GM21423 (cell line): ENCODE measurements around the gene BAIAP2L2.

ENCODE experiments used
- ATAC-seq: cut with Tn5 transposase; IDR thresholded peaks from one replicate; pipeline ENCODE4 v1.9.1; 2021; ENCODE audit warnings: mild to moderate bottlenecking, moderate library complexity; ENCODE audit not compliant: unreplicated experiment

BAIAP2L2 gene

DNA sequence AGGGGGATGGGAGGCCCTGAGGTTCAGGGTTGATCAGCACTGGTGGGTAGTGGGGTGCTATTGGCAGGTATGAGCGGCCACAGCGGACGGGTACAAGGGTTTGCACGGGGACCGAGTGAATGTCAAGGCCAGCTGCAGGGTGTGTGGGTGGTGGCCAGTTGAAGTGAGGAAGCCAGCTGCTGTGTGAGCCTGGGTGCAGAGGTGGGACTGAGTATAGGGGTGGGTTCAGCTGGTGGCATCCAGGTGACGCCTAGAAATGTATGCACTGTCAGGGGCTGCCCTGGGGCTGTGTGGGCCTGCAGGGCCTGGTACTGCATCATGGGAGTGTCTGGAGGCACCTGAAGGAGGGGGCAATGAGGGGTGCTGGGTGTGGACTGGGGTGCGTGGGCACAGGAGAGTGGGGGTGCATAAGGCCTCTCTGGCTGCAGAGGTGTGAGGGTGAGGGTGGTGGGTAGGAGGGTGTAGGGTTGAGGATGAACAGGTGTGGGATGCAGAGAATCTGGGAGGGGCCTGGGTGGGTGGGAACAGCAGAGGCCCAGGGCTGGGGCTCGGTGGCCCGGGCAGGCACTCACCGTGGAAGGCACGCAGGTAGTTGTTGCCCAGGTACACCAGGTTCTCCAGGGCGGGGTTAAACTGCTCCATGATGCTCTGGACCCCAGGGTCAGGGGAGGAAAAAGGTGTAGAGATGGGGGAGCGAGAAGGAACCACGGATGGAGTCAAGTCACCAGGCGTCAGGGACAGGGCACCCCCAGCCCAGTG is 1.7 kb downstream of the BAIAP2L2 start:
- no peak for ATAC-seq

DNA sequence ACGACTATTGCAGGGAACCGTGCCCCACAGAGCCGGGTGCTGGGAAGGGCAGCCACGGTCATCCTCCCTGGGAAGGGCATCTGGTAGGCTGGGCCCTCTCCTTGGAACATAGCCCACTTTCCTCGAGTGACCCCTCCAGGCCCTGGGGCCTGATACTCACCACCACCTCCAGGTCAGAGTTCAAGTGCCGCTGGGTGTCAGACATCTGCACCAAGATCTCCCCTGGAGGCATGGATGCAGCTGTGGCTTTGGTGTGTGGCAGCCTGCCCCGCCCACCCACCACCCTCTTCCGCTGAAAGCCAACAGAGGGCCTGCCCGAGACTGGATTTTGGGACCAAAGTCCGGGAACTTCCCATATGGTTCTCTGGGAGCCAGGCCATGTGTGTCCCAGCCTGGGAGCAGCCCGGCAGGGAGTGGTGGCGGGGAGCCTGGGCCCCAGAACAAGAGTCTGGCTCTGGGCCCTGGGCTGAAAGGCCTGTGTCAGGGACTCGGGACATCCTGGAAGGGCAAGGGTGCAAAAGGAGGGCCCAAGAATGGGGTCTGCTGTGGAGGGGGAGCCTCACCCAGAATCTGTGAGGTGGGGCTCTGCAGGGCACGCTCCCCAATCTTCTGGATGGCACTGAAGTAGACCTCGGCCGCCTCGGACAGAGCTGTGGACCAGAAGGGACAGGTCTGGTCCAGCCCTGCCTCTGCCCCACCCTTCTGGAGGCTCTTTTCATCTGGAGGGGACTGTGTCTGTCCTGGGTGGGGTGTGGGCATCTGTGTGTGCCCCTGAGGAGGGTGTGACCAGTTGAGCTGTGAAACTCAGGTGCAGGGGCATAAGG is 2.6 kb downstream of the BAIAP2L2 start:
- no peak for ATAC-seq

DNA sequence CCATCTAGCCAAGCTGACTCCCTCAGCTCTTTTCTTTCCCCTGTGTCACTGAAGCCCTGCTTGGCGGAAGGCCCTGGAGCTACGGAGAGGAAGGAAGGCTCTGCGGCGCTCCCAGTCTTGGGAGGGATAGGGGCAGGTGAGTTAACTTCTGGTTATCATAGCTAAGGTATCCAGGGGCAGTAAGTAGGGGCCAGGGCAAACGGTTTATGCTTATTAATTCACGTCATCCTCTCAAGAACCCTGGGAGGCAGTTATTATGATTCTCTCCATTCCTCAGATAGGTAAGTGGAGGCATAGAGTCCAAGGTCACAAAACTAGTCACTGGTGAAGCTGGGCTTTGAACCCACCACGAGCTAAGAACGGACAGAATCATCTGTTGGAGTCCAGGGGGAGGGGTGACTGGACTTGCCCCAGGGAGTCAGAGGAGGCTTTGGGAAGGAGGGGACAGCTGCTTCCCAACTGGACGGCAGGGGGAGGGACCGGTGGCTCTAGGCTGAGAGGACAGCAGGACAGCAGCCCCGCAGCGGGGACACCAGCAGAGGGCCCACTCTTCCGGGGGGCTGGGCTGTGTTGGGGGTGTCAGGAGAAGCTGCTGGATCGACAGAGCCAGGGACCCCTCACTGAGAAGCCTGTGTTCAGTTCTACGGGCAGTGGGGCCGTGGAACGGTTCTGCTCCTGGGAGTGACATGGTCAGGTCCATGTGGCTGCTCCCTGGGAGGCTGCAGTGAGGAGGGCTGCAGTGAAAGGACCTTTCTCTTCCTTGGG is 3.5 kb downstream of the BAIAP2L2 start:
- ATAC-seq, result no peak

DNA sequence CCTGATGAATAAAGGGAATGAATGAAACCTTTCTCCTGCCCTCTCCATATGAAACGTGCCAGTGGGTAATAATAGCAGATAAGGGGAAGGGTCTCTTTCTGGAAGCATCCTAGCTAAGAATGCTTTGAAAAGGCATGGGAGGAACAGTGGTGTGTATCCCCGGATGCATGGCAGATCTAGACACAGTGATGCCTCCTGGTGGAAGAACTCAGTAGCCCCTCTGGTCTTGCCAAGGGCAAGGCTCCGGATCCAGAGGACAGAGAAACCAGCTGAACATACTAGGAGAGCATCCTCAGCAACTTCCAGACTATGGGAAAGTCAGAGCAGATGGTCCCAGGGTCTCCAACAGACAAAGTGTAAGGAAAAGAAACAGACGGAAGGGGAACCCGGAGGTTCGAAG is 6.4 kb downstream of the BAIAP2L2 start:
- no peak for ATAC-seq

DNA sequence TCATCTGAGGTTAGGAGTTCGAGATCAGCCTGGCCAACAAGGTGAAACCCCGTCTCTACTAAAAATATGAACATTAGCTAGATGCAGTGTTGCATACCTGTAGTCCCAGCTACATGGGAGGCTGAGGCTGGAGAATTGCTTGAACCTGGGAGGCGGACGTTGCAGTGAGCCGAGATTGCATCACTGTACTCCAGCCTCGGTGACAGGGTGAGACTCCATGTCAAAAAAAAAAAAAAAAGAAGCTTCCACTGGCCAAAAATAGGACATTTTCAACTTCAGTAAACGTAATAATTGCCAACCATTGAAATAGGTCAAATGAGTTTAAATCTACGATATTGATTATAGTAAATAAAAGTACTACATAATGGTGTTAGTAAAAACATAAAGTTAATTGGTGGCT is 6.8 kb downstream of the BAIAP2L2 start:
- ATAC-seq, result no peak

DNA sequence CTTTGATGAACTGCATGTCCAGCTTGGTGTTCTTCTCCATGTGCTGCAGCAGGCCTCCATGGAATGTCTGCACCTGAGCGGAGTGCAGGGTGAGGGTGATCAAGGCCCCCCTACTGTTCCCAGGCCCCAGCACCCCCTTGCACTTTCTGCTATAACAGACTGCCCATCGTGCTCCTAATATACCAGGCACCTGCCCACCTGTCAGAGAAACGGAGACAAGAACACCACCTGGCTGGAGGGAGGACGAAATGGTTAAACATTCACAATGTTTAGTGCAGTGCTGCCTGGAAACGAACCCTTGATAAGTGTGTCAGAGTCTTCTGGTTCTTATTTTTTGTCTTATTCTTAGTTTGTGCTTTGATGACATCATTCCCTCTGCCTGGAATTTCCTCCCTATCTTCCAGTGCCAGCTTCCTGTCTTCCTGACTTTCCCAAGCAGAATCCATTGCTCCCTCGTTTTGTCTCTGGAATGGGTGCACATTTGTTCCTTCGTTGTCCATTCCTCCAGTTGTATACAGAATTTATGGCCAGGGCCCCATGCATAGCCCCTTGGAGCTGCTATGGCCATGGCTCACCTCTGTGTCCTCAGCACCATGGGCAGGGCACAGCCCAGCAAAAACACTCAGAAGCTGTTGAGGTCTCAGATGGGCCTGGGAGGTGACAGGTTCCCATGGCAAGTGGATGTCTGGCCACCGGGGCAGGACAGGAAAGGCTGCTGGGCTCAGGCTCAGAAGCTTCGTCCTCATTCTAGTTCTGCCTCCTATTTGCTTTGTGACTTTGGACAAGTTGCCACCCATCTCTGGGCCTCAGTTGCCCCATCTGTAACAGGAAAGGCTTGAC is 11.9 kb downstream of the BAIAP2L2 start:
- ATAC-seq, result no peak

DNA sequence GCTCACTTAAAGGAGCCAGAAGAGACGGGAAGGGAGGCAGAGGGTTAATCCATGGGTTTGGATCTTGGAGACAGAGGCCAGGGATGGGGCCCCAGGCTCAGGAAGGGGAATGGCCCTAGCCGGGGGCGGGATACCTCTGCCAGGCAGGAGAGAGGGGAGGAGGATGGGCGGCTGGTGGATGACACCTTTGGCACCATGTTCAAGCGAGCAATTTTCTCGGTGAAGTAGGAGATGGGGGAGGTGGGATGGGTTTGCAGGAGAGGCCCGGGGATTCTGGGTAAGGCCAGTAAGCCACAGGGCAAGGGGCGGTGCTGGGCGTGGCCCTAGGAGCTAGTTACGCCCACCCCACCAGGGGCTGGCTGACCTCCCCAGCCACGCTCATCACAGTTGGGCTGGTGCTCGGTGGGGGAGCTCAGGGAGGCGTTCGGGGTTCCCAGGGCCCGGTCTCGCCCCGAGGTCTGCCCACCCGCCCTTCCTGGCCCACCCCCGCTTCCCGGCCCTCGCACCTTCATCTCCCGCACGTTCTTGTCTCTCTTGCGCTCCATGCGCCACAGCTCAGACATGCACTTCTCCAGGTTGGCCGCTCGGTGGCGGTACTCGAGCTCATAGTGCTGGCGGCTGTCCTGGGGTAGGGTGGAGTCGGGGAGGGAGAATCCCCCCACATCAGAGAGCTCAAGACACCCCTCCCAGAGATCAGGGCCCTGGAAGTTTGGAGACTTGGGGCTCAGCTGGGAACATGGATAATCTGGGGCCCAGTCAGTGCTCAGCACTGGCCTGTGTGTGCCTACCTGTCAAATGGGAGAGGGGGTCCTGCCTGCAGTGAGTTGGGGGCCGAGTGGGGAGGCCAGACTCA is 12.7 kb downstream of the BAIAP2L2 start:
- ATAC-seq, result no peak

DNA sequence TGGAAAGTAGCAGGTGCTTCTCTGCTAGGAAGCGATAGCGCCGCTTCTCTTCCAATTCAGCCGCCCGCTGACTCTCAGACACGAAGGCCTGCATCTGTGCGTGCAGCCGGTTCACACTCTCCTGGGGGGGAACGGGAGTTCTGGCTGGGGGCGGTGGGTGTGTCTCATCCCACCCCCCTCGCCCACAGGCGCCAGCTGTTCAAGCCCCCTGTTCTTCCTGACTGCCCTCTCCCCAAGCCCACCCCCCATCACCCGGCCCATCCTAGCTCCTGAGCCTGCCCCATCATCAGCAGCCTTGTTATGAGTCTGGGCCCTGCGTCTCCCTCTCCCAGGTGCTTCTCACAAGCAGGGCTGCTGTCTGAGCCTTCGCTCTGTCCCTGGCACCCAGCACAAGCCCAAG is 13.4 kb downstream of the BAIAP2L2 start:
- ATAC-seq, result no peak

DNA sequence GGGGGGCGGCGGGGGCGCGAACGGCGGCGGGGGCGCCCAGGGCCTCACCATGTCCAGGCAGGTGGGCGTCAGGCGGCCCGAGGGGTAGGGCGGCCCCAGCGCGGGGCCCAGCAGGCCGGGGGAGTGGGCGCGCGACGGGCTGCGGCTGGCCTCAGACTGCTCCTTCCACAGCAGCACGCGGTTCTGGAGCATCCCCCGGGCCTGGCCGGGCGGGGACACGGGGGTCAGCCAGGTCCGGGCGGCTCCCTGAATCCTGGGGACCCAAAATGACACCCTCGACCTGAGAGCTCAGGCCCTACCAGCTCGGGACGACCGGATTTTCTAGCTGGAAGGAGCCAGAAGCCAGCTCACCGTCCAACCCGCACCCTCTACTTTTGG is 21.0 kb downstream of the BAIAP2L2 start:
- no peak for ATAC-seq

DNA sequence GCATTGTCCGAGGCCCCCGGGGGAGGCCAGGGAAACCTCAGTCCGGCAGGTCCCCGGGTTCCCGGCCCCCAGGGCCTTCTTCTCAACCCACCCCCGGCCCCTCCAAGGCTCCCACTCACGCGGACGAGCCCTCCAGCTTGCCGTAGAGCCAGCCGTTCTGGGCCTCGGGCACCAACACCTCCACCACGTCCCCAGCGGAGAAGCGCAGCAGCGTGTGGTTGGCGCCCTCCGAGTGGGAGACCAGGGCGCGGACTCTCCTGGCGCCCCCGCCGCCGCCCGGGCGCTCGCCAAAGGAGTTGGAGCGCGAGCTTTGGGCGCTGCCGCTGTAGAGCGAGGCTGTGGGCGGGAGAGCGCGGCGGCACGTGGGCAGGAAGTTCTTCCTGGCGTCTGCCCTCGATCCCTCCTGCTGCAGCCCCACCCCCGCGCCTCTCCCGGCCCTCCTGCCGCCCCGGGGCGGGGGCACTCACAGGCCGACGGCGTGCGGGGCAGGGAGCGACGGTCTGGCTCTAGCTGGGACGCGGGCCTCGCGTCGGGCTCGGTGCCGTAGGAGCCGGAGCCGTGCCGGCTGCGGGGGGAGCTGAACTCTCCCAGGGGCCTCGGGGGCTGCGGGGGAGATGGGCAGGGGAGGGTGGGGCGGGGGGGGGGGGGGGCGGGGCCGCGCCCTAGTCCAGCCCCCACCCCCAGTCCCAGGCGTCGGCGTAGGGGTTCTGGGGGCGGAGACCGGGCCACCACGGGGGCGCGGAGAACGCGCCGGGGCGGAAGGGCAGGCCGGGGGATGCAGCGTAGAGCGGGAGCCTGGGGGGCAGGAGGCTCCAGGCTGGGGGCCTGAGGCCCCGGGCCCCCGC is 21.6 kb downstream of the BAIAP2L2 start:
- no peak for ATAC-seq

DNA sequence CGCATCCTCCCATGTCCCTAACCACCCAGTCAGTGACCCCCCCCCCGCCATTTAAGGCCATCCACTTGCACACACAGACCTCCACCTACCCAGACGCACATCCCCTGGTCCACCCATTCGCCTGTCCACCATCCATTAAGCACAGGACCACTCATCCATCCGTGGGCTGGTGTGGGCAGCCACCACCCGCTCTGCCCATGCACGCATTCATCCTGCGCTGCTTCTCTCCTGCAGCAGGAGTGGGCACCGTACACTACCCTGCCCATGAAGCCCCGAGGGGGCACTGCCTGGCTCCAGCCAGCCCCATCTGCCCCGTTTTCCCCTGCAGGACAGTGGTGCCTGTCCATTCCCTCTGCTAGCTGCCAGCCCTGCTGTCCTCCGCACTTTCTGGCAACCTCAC is 22.6 kb downstream of the BAIAP2L2 start:
- ATAC-seq, result no peak

DNA sequence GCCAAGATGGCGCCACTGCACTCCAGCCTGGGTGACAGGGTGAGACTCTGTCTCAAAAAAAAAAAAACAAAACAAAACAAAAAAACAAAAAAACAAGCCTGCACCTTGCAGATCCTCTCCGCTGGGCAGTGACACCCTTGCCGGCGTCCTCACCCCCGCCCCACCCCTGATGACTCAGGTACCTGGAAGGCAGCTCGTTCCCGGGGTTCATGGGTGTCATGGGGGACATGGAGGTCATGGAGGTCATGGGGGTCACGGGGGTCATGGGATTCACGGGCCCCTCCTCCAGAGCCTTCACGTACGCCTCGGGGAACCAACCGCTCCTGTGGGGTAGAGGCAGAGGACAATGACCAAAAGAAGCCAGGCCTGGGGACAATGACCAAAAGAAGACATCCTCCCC is 23.5 kb downstream of the BAIAP2L2 start:
- no peak for ATAC-seq

DNA sequence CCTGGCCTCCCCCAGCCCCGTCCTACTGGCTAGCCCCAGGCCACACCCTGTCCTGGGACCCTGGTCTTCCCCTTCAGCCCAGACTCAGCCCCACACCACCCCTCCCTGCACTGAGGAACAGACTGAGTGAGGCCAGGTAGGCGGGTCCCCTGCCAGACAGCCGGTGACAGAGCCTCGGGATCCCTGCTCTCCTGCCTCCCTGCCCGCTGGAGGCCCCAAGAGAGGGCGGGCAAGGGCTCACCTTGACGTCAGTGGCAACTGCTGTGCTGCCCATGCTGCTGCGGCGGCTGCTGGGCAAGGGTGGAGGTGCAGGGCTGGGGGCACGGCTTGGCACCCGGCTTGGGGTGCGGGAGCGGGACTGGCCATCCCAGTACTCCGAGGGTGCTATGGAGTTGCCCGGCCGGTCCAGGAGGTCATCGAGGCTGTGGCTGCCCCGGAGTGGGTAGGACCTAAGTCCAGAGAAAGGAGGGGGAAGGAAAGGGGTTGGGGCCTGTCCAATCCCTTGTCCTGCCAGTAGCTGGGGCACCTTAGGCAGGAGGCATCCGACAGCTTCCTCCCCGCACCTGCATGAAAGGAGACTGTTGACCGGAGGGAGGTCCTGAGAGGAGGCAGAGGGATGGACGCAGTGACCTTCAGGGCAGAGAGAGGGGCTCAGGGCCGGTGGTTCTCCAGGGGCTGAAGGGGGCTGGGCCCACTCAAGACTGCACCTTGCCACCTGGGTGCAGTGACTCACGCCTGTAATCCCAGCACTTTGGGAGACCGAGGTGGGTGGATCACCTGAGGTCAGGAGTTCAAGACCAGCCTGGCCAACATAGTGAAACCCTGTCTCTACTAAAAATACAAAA is 24.3 kb downstream of the BAIAP2L2 start:
- ATAC-seq, result no peak

DNA sequence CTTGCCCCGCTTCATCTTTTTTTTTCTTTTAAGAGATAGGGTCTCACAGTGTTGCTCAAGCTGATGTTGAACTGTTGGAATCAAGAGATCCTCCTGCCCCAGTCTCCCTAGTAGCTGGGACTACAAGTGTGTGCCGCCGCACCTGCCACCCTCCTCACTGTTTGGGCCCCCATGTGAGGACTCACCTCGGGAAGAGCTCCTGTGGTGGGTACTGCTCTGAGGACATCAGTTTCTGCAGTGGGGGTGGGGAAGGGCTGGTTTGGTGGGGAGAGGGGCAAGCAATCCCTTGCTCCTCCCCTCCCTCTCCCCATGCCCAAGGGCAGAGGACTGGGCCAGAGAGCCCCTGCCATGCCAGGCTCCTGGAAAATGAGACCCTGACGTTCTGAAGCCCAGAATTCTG is 25.0 kb downstream of the BAIAP2L2 start:
- ATAC-seq, result no peak

DNA sequence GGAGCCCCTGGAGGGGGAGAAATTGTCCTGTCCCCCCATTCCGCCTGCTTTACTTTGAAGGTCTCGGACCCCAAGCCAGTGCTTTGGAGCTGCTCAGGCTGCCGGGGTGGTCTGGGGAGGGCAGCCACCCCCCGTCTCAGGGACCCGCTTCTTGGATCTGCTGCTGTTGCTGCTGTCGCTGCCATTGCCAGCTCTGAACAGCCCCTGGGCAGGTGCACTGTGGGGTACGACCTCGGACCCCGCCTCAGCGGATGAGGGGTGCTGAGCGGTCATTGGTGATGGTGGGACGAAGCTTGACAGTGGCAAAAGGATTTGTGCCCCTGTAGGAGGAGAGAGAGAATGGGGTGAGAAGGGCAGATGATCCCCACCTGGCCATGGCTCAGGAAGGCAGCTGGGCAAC is 25.4 kb downstream of the BAIAP2L2 start:
- no peak for ATAC-seq

DNA sequence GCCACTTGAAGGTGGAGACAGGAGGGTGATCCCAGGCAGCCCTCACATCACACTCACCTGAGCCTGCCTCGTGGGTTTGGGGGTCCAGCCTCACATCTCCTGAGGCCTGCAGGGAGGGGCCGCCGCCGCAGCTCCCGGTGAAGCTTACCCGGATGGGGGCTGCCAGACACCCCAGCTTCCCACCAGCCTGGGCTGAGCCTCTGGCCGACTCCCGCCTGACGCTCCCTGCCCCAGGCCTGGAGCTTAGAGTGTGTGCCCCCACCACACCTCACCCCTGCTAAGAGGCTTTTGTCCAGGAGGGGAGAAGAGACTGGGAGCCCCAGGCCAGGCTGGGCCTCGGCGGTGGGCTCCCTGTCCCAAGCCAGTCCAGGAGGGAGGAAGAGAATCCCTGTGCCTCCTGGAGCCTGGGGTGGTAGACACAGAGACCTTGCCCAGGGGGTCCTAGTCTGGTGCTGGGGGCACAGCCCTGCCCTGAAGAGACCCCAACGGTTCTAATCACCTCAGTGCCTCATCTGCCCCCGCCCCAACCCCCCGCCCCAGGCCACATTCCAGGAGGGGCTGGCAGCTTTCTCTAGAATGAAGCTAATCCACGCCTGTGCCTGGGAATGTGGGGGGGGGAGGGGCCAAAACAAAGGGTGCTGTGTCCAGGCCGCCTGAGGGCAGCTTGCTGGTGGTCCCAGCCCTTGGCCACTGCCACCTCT is 26.4 kb downstream of the BAIAP2L2 start, which contains the start of gene SLC16A8:
Gene SLC16A8 (minus strand): TSS at position 254 of the 701 bp plus-strand sequence. CDS start 1,311 bp downstream, outside the sequence.
- no peak for ATAC-seq

DNA sequence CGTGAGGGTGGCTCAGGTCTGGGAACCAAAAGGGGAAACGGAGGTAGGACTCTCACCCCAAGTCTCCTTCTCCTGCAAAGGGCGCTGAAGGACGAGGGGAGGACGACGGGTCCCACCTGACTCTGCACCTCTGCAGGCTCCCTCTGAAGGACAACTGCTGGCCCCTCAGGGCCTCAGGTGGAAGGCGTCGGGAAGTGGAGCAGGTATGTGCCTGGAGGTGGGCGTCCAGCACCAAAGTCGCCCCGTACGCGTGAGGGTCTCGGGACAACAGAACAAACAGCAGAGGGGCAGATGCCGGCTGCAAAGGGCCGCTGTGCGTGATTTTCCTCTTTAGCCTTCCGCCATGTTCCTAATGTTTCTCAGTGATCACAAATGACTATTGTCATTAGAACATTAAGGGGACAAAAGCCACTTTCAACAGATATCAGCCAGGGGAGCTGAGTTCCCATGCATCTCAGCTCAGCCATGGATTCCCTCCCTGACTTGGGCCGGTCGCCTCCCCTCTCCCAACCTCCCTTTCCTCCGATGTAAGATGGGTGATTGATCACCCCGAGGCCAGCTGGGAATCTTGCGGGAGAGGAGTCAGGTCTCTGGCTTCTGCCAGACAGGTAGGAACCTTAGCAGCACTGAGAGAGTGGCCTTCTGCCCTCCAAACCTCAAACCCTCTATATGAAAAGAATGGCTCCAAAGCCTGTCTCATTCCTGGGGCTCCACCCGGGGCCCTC is 27.3 kb downstream of the BAIAP2L2 start:
- no peak for ATAC-seq
